Astrocyte (in vitro differentiated cells and primary cell): ENCODE data around the gene NEUROG3. TPM values are rescaled to one million over a fixed set of nuclear protein-coding genes. Genes with fewer than 3 reads are reported as not detected.

Experiments used
- DNase-seq: peaks from one replicate; pipeline ENCODE4 v3.0.0-alpha.2; 2010; ENCODE audit warnings: low read depth
- FAIRE-seq: peaks from 2 replicates; lab custom pipeline; 2011; peaks lifted over from hg19 to GRCh38; lab: Jason Lieb, UNC
- H2AFZ ChIP-seq: 2 replicates; pipeline ENCODE4 v1.6.0; 2012; ENCODE audit warnings: low read depth, low read length, inconsistent platforms
- H3K27ac ChIP-seq: 2 replicates; pipeline ENCODE4 v1.5.1; 2011; ENCODE audit warnings: low read depth, low read length, inconsistent platforms
- H3K27me3 ChIP-seq: 2 replicates; pipeline ENCODE4 v1.6.0; 2011; ENCODE audit warnings: low read length, inconsistent platforms; ENCODE audit not compliant: insufficient read depth
- H3K36me3 ChIP-seq: 2 replicates; pipeline ENCODE4 v1.5.1; 2011; ENCODE audit warnings: low read length, inconsistent platforms; ENCODE audit not compliant: insufficient read depth
- H3K4me1 ChIP-seq: 2 replicates; pipeline ENCODE4 v1.5.1; 2011; ENCODE audit warnings: low read length, inconsistent platforms; ENCODE audit not compliant: insufficient read depth
- H3K4me2 ChIP-seq: 2 replicates; pipeline ENCODE4 v1.6.0; 2012; ENCODE audit warnings: low read length, inconsistent platforms
- H3K4me3 ChIP-seq: 2 replicates; pipeline ENCODE4 v1.5.1; 2011; ENCODE audit warnings: low read depth, mild to moderate bottlenecking, low read length, inconsistent platforms; ENCODE audit not compliant: insufficient read depth
- H3K79me2 ChIP-seq: 2 replicates; pipeline ENCODE4 v1.6.0; 2012; ENCODE audit warnings: mild to moderate bottlenecking, low read length, inconsistent platforms; ENCODE audit not compliant: insufficient read depth
- H3K9ac ChIP-seq: 2 replicates; pipeline ENCODE4 v1.6.0; 2012; ENCODE audit warnings: mild to moderate bottlenecking, low read length, inconsistent platforms
- H3K9me3 ChIP-seq: 2 replicates; pipeline ENCODE4 v1.5.1; 2012; ENCODE audit warnings: low read depth, mild to moderate bottlenecking, low read length, inconsistent platforms; ENCODE audit not compliant: insufficient read depth
- H4K20me1 ChIP-seq: 2 replicates; pipeline ENCODE4 v1.6.0; 2012; ENCODE audit warnings: low read length, inconsistent platforms; ENCODE audit not compliant: insufficient read depth
- H3K27ac Mint-ChIP-seq: one replicate; pipeline ENCODE4 v1.8.0; 2021; ENCODE audit warnings: mild to moderate bottlenecking, mixed read lengths; ENCODE audit not compliant: unreplicated experiment
- H3K27me3 Mint-ChIP-seq: one replicate; pipeline ENCODE4 v1.8.0; 2021; ENCODE audit warnings: low read depth, mixed read lengths; ENCODE audit not compliant: unreplicated experiment
- H3K36me3 Mint-ChIP-seq: one replicate; pipeline ENCODE4 v1.8.0; 2021; ENCODE audit warnings: low read depth, mixed read lengths; ENCODE audit not compliant: unreplicated experiment
- H3K4me1 Mint-ChIP-seq: one replicate; pipeline ENCODE4 v1.8.0; 2021; ENCODE audit warnings: low read depth, mixed read lengths; ENCODE audit not compliant: unreplicated experiment
- H3K4me3 Mint-ChIP-seq: one replicate; pipeline ENCODE4 v1.8.0; 2021; ENCODE audit warnings: mild to moderate bottlenecking, moderate library complexity, mixed read lengths; ENCODE audit not compliant: unreplicated experiment
- H3K9me3 Mint-ChIP-seq: one replicate; pipeline ENCODE4 v1.8.0; 2021; ENCODE audit warnings: mild to moderate bottlenecking, mixed read lengths; ENCODE audit not compliant: unreplicated experiment
- CTCF ChIP-seq: IDR thresholded peaks from 2 replicates; pipeline ENCODE4 v1.5.1; 2011; ENCODE audit warnings: low read depth, mild to moderate bottlenecking, inconsistent platforms, low read length, moderate library complexity; ENCODE audit not compliant: insufficient read depth
- EZH2 ChIP-seq: IDR thresholded peaks from 2 replicates; pipeline ENCODE4 v1.6.1; 2012; ENCODE audit warnings: mild to moderate bottlenecking, low read length, inconsistent platforms; ENCODE audit not compliant: insufficient read depth
- total RNA-seq: library from RNA; stranded (reverse); gene quantifications from 2 replicates; pipeline ENCODE4 v1.2.1, GENCODE V29; 2021

The NEUROG3 gene
- total RNA-seq, 1 donor from 2014 or later = not detected

DNA sequence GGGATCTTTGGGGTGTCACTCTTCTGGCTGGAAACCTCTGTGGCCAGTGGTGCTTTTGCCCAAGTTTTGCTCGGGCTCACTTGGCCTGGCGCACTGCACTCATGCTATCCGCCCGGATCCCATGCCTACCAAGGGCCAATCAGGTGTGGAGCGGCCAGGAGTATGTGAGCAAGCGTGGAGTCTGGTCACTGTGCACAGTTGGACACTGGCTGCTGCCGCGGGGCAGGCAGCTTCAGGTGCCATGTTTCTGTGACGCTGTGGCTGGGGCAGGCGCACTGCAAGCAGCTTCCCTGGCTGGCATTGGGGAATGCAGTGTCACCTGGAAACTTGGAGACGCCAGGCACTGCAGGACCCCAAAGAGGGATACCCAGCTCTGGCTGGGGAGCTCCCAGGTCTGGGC is 45.3 kb downstream of the NEUROG3 start:
- no peak for FAIRE-seq
- Histone ChIP-seq H3K9ac (no peak overlapping the region), H3K36me3 (no peaks in the 10 kb centered on the region), H3K79me2 (no peaks in the 10 kb centered on the region), H3K4me2 (no peak overlapping the region), H3K4me3 (no peak overlapping the region), H3K27me3 (peaks cover 4% of the 10 kb centered on the region), H3K4me1 (no peaks in the 10 kb centered on the region), H2AFZ (no peak overlapping the region), H3K9me3 (no peaks in the 10 kb centered on the region), H3K27ac (no peak overlapping the region), H4K20me1 (no peaks in the 10 kb centered on the region)
- no peak for DNase-seq
- no peaks in the 10 kb centered on the region for H3K36me3 Mint-ChIP-seq
- no peak overlapping the region for H3K27ac Mint-ChIP-seq
- H3K4me3 Mint-ChIP-seq = no peak overlapping the region
- no peak for TF ChIP-seq EZH2
- TF ChIP-seq CTCF = no peak
- no peaks in the 10 kb centered on the region for H3K4me1 Mint-ChIP-seq
- peaks cover 7% of the 10 kb centered on the region for H3K9me3 Mint-ChIP-seq
- peaks cover 20% of the 10 kb centered on the region for H3K27me3 Mint-ChIP-seq

Other genes starting within 250 kb of the NEUROG3 start
- gene TACR2, start 156.5 kb downstream of the NEUROG3 start, total RNA-seq = not detected in 2 replicates
- 8.7 and 9.4 TPM in 2 replicates for gene TSPAN15, start 122.0 kb downstream of the NEUROG3 start, total RNA-seq
- 3.1 and 4.4 TPM in 2 replicates for gene FAM241B, start 56.8 kb upstream of the NEUROG3 start, total RNA-seq
- 0.65 and 0.86 TPM in 2 replicates for gene COL13A1, start 228.5 kb upstream of the NEUROG3 start, total RNA-seq